Nucleus accumbens (tissue), 56 donors: Measurements from ENCODE around the gene SIN3B.
"Not testable (repeated sequence)": the region's sequence is repeated elsewhere in the genome, so short reads cannot be mapped to it uniquely, and the experiment has no call there.

Source experiments
- DNase-seq, 56 donors: peaks; one replicate each; lab custom pipeline; 2025; lab: John Stamatoyannopoulos, UW

The SIN3B gene, protein sequence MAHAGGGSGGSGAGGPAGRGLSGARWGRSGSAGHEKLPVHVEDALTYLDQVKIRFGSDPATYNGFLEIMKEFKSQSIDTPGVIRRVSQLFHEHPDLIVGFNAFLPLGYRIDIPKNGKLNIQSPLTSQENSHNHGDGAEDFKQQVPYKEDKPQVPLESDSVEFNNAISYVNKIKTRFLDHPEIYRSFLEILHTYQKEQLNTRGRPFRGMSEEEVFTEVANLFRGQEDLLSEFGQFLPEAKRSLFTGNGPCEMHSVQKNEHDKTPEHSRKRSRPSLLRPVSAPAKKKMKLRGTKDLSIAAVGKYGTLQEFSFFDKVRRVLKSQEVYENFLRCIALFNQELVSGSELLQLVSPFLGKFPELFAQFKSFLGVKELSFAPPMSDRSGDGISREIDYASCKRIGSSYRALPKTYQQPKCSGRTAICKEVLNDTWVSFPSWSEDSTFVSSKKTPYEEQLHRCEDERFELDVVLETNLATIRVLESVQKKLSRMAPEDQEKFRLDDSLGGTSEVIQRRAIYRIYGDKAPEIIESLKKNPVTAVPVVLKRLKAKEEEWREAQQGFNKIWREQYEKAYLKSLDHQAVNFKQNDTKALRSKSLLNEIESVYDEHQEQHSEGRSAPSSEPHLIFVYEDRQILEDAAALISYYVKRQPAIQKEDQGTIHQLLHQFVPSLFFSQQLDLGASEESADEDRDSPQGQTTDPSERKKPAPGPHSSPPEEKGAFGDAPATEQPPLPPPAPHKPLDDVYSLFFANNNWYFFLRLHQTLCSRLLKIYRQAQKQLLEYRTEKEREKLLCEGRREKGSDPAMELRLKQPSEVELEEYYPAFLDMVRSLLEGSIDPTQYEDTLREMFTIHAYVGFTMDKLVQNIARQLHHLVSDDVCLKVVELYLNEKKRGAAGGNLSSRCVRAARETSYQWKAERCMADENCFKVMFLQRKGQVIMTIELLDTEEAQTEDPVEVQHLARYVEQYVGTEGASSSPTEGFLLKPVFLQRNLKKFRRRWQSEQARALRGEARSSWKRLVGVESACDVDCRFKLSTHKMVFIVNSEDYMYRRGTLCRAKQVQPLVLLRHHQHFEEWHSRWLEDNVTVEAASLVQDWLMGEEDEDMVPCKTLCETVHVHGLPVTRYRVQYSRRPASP

DNA sequence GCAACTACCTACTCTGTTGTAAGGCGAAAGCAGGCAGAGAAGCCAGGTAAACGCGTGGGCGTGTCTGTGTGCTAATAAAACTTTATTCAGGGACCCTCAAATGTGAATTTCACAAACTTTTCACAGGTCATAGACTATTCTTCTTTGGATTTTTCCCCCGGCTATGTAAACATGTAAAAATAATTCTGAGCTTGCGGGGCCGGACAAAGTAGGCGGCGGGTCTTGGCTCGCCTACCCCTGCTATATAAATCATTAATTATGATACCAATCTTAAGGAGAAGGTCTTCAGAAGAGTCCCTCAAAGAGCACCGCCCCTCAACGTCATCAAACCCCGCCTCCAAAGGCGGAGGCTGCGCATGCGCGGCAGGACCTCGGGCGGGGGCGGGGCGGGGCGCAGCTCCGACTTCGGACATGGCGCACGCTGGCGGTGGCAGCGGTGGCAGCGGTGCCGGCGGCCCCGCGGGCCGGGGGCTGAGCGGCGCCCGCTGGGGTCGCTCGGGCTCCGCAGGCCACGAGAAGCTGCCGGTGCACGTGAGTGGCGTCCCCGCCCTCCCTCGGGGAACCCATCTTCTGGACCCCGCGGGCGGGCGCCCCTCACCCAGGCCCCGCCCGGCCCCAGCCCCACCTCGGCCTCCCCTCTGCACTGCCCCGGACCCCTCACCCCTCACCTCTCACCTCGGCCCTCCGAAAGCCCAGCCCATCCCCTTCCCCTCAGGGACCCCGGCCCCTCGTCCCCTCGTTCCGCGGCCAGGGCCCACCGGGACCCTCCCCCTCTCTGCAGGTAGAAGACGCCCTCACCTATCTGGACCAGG is at the start of gene SIN3B:
Gene SIN3B (plus strand): TSS at position 389 of the 812 bp plus-strand sequence. CDS start 23 bp downstream, at position 412.
- DNase-seq, result peak in 55 of 56 donors; percentile 8 to 91 (median 77)

DNA sequence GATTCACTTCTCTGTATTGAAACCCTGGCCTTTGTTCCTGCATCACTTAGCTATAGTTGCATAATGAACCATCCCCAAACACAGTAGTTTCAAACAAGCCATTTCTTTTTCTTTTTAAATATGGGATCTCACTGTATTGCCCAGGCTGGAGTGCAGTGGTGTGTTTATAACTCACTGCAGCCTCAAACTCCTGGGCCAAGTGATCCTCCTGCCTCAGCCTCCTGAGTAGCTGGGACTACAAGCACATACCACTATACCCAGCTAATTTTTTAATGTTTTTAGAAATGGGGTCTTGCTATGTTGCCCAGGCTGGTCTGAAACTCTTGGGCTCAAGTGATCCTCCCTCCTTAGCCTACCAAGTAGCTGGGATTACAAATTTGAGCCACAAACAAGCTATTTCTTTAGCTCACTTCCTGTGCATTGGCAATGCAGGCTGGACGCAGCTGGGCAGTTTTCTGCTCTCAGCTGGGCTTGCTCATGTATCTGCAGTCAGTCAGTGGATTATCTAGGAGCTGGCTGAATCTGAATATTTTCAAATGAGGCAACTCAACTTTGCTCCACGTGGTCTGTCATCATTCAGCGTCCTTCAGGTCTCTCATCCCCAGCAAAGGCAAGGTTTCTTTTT is 49.5 kb upstream of the SIN3B start:
- no peak for DNase-seq

DNA sequence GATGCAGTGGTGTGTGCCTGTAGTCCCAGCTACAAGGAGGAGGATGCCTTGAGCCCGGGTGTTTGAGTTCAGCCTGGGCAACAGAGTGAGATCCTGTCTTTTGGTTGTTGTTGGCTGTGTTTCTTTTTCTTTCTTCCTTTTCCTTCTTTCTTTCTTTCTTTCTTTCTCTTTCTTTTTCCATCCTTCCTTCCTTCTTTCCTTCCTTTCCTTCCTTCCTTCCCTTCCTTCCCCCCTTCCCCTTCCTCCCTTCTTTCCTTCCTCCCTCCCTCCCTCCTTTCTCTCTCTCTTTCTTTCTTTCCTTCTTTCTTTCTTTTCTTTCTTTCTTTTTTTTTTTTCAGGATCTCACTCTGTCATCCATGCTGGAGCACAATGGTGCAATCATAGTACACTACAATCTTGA is 46.5 kb upstream of the SIN3B start:
- no peak for DNase-seq

DNA sequence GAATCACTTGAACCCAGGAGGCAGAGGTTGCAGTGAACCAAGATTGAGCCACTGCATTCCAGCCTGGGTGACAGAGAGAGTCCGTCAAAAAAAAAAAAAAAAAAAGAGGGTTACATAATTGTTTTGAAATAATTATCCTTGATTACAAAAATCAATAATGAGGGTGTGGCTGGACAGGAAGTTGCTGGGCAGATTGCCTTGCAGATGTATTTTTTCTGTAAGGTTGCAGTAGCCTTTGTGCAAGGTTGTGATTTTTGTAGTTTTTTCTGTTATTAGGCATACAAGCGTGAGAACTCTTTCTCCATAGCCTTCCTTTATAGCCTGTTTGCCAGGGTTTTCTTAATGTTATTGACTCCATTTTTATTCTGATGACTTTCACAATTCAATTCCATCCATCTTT is 40.7 kb upstream of the SIN3B start:
- DNase-seq, result no peak

DNA sequence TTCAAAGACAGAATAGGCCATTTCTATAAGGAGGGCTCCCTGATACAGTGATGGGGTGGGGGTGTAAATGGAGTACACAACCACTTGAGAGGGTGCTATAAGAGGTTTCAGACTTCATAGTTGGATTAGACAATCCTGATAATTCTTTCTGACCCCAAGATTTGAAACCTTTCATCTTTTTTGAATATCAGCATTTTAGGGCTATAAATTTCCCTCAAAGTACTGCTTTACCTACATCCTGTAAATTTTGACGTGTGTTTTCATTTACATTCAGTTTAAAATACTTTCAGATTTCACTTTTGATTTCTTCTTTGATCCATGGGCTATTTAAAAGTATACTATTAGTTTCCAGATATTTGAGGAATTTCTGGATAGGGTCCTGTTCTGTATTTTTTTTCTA is 40.0 kb upstream of the SIN3B start:
- no peak for DNase-seq

DNA sequence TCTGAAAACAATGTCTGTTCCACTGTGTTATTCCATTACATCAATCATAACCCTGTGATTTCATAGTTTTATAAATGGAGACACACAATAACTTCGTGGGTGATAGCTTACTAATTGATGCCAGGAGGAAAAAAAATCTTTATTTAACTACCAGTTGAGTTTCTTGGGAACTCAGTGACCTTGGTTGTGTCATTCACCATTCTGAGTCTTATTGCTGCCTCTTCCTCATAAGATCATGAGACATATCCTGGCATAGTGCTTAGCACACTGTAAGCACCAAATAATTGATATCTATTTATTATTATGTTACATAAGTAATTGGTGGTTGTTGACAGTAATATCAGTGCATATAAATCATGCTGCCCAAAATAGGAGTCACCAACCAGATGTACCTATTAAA is 39.1 kb upstream of the SIN3B start:
- DNase-seq, result no peak

DNA sequence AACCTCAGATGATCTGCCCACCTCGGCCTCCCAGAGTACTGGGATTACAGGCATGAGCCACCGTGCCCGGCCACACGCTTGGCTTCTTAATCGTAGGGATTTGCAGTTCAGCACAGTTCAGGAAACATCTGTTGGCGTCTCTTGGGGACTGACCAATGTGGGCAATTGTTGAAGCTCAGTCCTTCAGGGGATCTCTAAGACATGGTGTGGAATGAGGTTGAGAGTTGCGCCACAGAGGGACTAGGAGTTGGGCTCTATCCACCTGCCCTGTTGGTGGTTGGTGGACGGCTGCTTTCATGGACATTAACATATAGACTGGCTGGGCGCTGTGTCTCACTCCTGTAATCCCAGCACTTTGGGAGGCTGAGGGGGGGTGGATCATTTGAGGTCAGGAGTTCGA is 37.3 kb upstream of the SIN3B start:
- no peak for DNase-seq

DNA sequence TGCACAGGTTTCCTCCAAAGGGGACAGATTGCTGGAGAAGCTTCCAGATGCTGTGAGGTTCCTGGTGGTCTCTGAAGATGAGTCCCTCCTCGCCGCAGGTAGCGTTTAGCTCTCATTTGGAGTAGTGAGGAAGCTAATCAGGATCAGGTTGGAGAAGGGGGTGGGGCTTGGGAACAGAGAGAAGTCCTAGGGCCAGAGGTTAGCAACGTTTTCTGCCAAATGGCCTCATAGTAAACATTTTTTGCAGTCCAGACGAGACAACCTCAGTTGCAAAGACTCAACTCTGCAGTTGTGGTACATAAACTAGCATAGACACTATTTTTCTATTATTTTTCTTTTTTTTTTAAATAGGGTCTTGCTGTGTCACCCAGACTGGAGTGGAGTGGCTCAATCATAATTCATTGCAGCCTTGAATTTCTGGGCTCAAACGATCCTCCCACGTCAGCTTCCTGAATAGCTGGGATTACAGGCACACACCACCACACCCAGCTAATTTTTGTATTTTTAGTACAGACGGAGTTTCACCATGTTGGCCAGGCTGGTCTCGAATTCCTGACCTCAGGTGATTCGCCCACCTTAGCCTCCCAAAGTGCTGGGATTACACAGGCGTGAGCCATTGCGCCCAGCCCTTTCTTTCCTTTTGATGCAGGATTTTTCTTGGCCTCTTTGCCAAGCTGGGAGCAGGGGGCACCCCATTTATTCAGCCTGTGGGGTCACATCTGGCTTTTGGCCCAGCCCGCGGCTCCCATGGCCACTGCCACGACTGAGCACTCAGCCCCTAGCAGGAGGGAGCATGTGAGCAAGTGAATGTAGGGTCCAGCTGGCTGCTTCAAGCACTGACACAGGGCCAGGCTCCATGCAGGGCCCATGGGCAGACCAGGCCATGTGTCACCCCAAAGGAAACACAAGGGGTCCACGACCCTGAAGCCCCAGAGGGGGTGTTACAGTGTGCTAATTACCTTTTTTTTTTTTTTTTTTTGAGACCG is 34.4 kb upstream of the SIN3B start:
- DNase-seq, result no peak

DNA sequence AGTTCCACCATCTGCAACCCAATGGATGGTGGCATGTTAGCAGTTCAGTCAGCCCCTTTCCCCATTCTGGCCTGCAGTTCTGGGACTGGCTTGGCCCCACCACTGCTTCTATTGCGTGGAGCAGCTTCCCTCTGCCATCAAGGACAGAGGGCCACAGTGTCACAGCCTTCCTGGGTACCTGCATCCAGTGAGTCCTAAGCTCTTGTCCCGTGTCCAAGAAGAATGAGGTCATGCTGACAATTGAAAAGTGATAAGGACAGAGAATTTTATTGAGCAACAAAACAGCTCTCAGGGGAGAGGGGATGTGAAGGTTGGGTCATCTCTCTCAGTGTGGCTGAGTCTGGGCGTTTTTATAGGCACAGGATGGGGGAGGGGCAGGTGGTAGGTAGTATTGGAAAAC is 33.5 kb upstream of the SIN3B start:
- DNase-seq, result no peak

DNA sequence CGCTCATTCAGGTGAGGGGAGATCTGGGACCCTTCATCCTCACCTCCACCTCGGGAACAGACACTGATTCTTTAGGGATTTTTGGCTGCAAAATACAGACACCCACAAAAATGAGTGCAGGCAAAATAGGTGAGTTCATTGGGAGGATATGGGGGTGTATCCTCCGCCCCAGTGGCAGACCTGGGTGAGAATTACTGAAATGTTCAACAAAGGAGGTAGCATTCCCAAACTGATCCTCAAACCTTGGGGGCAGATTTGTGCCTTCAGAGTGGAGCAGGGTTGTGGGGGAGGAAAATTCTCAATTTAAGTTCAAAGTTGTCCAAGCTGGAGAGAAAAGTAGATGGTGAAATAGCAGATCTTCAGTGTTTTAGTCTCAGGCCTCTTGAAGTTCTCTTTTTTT is 31.3 kb upstream of the SIN3B start:
- DNase-seq, result peak in 3 of 56 donors; percentile 0 to 6 (median 2)

DNA sequence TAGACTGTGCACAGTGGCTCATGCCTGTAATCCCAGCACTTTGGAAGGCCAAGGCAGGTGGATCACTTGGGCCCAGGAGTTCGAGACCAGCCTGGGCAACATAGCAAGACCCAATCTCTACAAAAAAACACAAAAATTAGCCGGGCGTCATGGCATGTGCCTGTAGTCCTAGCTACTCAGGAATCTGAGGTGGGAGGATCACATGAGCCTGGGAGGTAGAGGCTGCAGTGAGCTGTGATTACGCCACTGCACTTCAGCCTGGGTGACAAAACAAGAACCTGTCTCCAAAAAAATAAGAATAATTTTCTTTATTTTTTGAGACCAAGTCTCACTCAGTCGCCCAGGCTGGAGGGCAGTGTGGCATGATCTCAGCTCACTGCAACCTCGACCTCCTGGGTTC is 30.9 kb upstream of the SIN3B start:
- not testable (repeated sequence) for DNase-seq

DNA sequence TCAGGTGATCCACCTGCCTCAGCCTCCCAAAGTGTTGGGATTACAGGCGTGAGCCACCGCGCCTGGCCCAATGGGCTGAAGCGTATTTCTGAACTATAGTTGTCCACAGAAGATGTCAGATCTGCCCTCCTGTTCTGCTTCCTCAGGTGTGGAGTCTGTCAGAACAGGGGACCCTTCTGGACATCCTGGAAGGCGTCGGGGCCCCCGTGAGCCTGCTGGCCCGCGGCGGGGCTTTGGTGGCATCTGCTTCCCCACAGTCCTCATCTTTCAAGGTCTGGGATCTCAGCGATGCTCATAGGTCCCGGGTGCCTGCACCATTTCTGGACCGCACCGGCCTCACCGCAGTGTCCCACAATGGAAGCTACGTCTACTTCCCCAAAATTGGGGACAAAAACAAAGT is 29.5 kb upstream of the SIN3B start:
- no peak for DNase-seq

DNA sequence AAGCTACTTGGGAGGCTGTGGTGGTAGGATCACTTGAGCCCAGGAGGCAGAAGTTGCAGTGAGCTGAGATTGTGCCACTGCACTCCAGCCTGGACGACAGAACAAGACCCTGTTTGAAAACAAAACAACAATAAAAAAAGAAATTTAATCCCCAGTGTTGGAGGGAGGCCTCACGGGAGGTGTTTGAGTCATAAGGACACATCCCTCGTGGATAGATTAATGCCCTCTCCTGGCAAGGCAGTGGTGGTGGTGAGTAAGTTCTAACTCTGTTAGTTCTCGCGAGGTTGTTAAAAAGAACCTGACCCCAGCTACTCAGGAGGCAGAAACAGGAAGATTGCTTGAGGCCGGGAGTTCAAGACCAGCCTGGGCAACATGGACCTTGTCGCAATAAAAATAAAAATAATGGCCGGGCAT is 27.6 kb upstream of the SIN3B start:
- DNase-seq, result no peak

DNA sequence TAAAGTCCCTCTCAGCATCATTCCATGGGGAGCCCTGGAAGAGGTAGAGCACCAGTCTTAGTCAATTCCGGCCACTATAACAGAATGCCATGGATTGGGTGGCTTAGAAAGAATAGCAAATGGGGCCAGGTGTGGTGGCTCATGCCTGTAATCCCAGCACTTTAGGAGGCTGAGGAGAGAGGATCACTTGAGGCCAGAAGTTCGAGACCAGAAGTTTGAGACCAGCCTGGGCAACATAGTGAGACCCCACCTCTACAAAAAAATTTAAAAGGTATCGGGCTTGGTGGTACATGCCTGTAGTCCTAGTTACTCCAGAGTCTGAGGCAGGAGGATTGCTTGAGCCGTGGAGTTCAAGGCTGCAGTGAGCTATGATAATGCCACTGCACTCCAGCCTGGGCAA is 25.0 kb upstream of the SIN3B start:
- no peak for DNase-seq

DNA sequence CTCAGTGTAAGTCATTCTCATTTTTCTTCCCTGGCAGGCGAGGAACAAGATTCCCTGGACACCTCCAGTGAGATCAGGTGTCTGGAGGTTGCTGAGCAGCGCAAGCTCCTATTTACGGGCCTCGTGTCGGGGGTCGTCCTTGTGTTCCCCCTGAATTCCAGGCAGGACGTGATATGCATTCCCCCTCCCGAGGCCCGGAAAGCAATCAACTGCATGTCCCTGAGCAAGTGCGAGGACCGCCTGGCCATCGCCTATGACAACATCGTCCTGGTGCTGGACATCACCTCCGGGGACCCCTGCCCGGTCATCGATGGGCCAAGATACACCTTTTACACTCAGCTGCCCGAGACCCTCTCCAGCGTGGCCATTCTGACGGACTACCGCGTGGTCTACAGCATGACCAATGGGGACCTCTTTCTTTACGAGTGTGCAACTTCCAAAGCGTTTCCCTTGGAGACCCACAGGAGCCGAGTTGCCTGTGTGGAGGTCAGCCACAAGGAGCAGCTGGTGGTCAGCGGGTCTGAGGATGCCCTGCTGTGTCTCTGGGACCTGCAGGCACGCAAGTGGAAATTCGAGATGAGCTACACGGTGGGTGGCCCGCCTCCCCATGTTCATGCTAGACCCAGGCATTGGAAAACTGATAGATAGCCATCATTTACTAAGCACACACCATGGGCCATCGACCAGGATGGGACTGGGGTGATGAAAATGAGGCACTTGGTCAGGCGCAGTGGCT is 21.5 kb upstream of the SIN3B start:
- DNase-seq, result no peak

DNA sequence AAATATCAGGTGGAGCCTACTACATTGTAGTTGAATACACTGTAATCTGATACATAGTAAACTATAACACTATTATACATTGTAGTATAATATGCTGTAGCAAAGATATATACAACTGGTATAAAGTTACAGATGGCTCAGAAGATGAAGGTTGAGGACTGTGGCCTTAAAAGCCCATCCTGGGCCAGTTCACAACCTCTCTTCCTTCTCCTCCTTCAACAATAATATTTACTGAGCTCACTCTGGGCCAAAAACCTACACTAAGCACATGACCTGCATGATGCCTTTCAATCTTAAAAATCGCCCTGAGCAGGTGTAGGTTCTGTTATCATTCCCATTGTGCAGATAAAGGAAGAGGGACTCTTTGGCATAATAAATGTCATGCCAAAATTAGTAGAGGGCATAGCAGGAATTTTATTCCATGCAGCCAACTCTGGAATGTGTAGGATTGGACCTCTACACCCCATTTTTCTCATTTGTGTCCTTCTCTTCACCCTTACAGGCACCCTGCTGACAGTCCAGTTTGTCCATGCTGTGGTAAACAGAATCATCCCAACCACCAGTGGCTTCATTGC is 14.6 kb upstream of the SIN3B start:
- no peak for DNase-seq

DNA sequence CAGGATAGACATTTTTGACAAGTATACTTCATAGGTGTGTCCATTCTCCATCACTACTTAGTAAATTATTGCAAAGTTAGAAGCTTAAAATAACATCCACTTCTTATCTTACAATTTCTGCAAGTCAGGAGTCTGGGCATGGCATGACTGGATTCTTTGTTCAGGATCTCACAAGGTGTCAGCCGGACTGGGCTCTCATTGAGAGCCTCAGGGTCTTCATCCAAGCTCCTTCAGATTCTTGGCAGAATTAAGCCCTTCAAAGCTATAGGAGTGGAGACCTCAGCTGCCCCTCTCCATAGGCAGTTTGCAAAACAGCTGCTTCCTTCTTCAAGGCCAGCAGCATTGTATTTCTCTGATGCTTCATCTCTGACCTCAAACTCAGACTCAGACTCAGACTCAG is 9.1 kb upstream of the SIN3B start:
- DNase-seq, result no peak

DNA sequence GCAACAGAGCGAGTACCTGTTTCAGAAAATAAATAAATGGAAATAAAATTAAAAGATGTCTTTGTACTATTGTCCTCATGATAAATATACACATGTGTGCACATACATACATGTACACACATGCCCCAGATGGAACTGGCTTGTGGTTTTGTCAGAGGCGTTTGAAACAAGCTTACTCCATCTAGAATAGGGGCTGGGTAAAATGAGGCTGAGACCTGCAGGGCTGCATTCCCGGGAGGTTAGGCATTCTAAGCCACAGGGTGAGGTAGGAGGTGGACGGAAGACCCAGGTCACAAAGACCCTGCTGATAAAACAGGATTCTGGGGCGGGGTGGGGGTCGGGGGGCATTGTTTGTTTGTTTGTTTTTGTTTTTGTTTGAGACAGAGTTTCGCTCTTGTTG is 8.1 kb upstream of the SIN3B start:
- no peak for DNase-seq
